Lower leg skin (tissue), 3 donors: ENCODE results near the gene ZNF414.

ENCODE experiments used
- CTCF ChIP-seq, 3 donors: fragments of 450-650 bp; IDR thresholded peaks; one replicate each; pipeline ENCODE4 v1.5.1; 2016; ENCODE audit warnings: antibody characterized with exemption in 3 of 3, mild to moderate bottlenecking in 3 of 3, moderate library complexity in 2 of 3
- POLR2A ChIP-seq, 2 donors: fragments of 450-650 bp; IDR thresholded peaks; one replicate each; pipeline ENCODE4 v1.6.1; 2016 to 2017; ENCODE audit warnings: antibody characterized with exemption in 2 of 2, mild to moderate bottlenecking in 1 of 2, moderate library complexity in 1 of 2

GRCh38 chr19:8545743-8546142, 31.8 kb upstream of the ZNF414 start:
- TF ChIP-seq CTCF (IDR thresholded peaks at IDR 0.05) (no peak), POLR2A (IDR thresholded peaks at IDR 0.05) (no peak)
